Fibroblast of lung (primary cell): ENCODE results near the gene SLC38A3. TPM values are rescaled to one million over a fixed set of nuclear protein-coding genes. Genes with fewer than 3 reads are reported as not detected.

Source experiments
- DNase-seq, 2 donors: peaks; one replicate each; pipeline versions ENCODE4 v3.0.0 to v3.0.0-alpha.2; 2010; ENCODE audit warnings: low read depth in 2 of 2
- H2AFZ ChIP-seq: 2 replicates; pipeline ENCODE4 v1.5.1; 2012; ENCODE audit warnings: low read length, control low read depth, inconsistent platforms
- H3K27ac ChIP-seq: 2 replicates; pipeline ENCODE4 v1.5.1; 2011; ENCODE audit warnings: low read length, control low read depth; ENCODE audit not compliant: insufficient read depth
- H3K27me3 ChIP-seq: 2 replicates; pipeline ENCODE4 v1.5.1; 2011; ENCODE audit warnings: mild to moderate bottlenecking, low read length; ENCODE audit not compliant: control insufficient read depth, insufficient read depth
- H3K36me3 ChIP-seq: 2 replicates; pipeline ENCODE4 v1.5.1; 2011; ENCODE audit warnings: low read length; ENCODE audit not compliant: control insufficient read depth, insufficient read depth
- H3K4me1 ChIP-seq: 2 replicates; pipeline ENCODE4 v1.5.1; 2011; ENCODE audit warnings: low read length; ENCODE audit not compliant: control insufficient read depth, insufficient read depth; ENCODE audit errors: extremely low read depth
- H3K4me2 ChIP-seq: 2 replicates; pipeline ENCODE4 v1.5.1; 2011; ENCODE audit warnings: low read length, control low read depth; ENCODE audit not compliant: insufficient read depth; ENCODE audit errors: extremely low read depth
- H3K4me3 ChIP-seq, 4 experiments: fragments of 200-600 bp in 1 of 4; sonication (generic) in 1 of 4; replicated peaks in 1 of 4; 2 replicates each; pipeline ENCODE4 v1.5.1; 2011 to 2016; ENCODE audit warnings: low read length in 4 of 4, low read depth in 3 of 4, mild to moderate bottlenecking in 3 of 4, control low read depth in 2 of 4, inconsistent platforms in 1 of 4, mixed read lengths in 1 of 4; ENCODE audit not compliant: insufficient read depth in 1 of 4; ENCODE audit errors: control extremely low read depth in 1 of 4
- H3K79me2 ChIP-seq: 2 replicates; pipeline ENCODE4 v1.5.1; 2012; ENCODE audit warnings: mild to moderate bottlenecking, low read length, inconsistent platforms; ENCODE audit not compliant: control insufficient read depth, insufficient read depth
- H3K9ac ChIP-seq: 2 replicates; pipeline ENCODE4 v1.5.1; 2011; ENCODE audit warnings: mild to moderate bottlenecking, low read length, control low read depth; ENCODE audit not compliant: insufficient read depth
- H3K9me3 ChIP-seq: 2 replicates; pipeline ENCODE4 v1.5.1; 2012; ENCODE audit warnings: low read depth, low read length; ENCODE audit not compliant: control insufficient read depth, insufficient read depth
- H4K20me1 ChIP-seq: 2 replicates; pipeline ENCODE4 v1.5.1; 2011; ENCODE audit warnings: low read length; ENCODE audit not compliant: control insufficient read depth, insufficient read depth; ENCODE audit errors: extremely low read depth
- CTCF ChIP-seq, 2 donors: IDR thresholded peaks in 1 of 2; conservative IDR thresholded peaks in 1 of 2; 1 replicate in 1 of 2; 2 replicates in 1 of 2; pipeline ENCODE4 v1.5.1; 2011 to 2012; ENCODE audit warnings: low read length in 2 of 2, control low read depth in 1 of 2, inconsistent platforms in 1 of 2, low read depth in 1 of 2, mild to moderate bottlenecking in 1 of 2
- EZH2 ChIP-seq: IDR thresholded peaks from 2 replicates; pipeline ENCODE4 v1.5.1; 2012; ENCODE audit warnings: low read length, control low read depth, mild to moderate bottlenecking; ENCODE audit errors: missing control alignments
- polyA plus RNA-seq, 2 donors: library from polyadenylated mRNA; depleted of rRNA in 1 of 2; stranded (reverse) in 1 of 2; unstranded in 1 of 2; fragments of >200 nt; gene quantifications; 2 replicates each; pipeline ENCODE4 v1.2.1, GENCODE V29; 2011 to 2012; ENCODE audit warnings: missing spikeins in 1 of 2
- total RNA-seq: library from RNA; depleted of rRNA; stranded (reverse); fragments of >200 nt; gene quantifications from 2 replicates; pipeline ENCODE4 v1.2.1, GENCODE V29; 2014

Gene SLC38A3
- total and polyA plus RNA-seq, 2 donors (not counting 1 experiment from before 2014, with no cell fraction given): 0.02 TPM; not detected in 1

- H3K4me2 ChIP-seq: no peak overlapping the region
- H2AFZ ChIP-seq: no peak overlapping the region
- DNase-seq: no peak
- H3K9me3 ChIP-seq: no peaks in the 10 kb centered on the region
- no peaks in the 10 kb centered on the region for H4K20me1 ChIP-seq
- TF ChIP-seq CTCF (conservative IDR thresholded peaks at IDR 0.05 in 1 of 2, IDR thresholded peaks at IDR 0.05 in 1 of 2; ENCODE audit: low read depth in 1 of 2, low read length in 2 of 2) (no peak), EZH2 (no peak)
- no peak overlapping the region for H3K27ac ChIP-seq
- no peaks in the 10 kb centered on the region for H3K36me3 ChIP-seq
- H3K4me3 ChIP-seq: no peak overlapping the region
- H3K79me2 ChIP-seq: no peaks in the 10 kb centered on the region
- H3K9ac ChIP-seq: no peak overlapping the region
- peaks cover 47% of the 10 kb centered on the region for H3K27me3 ChIP-seq
- no peaks in the 10 kb centered on the region for H3K4me1 ChIP-seq
Measured at GRCh38 chr3:50201573-50202315, 3.3 kb upstream of the SLC38A3 start.

- Histone ChIP-seq H3K4me1 (no peaks in the 10 kb centered on the region), H3K27ac (no peak overlapping the region), H3K36me3 (no peaks in the 10 kb centered on the region), H3K4me3 (no peak overlapping the region), H3K79me2 (no peaks in the 10 kb centered on the region), H3K27me3 (peaks cover 47% of the 10 kb centered on the region), H3K9ac (no peak overlapping the region), H3K4me2 (no peak overlapping the region), H3K9me3 (no peaks in the 10 kb centered on the region), H2AFZ (no peak overlapping the region), H4K20me1 (no peaks in the 10 kb centered on the region)
- TF ChIP-seq CTCF (conservative IDR thresholded peaks at IDR 0.05 in 1 of 2, IDR thresholded peaks at IDR 0.05 in 1 of 2; ENCODE audit: low read depth in 1 of 2, low read length in 2 of 2): no peak
- no peak for TF ChIP-seq EZH2
- no peak for DNase-seq
Measured at GRCh38 chr3:50202353-50203112, 2.5 kb upstream of the SLC38A3 start.

GRCh38 chr3:50203113-50203808 is 1.8 kb upstream of the SLC38A3 start:
- peaks cover 47% of the 10 kb centered on the region for H3K27me3 ChIP-seq
- H3K36me3 ChIP-seq: no peaks in the 10 kb centered on the region
- H3K4me3 ChIP-seq: no peak overlapping the region
- no peaks in the 10 kb centered on the region for H3K4me1 ChIP-seq
- H4K20me1 ChIP-seq: no peaks in the 10 kb centered on the region
- no peaks in the 10 kb centered on the region for H3K79me2 ChIP-seq
- no peak for TF ChIP-seq CTCF (conservative IDR thresholded peaks at IDR 0.05 in 1 of 2, IDR thresholded peaks at IDR 0.05 in 1 of 2; ENCODE audit: low read depth in 1 of 2, low read length in 2 of 2)
- TF ChIP-seq EZH2: no peak
- no peak overlapping the region for H3K27ac ChIP-seq
- DNase-seq: no peak
- H2AFZ ChIP-seq: no peak overlapping the region
- no peak overlapping the region for H3K9ac ChIP-seq
- H3K9me3 ChIP-seq: no peaks in the 10 kb centered on the region
- H3K4me2 ChIP-seq: no peak overlapping the region
